Endothelial cell of umbilical vein (primary cell): Measurements from ENCODE around the gene CHMP6. TPM values are rescaled to one million over a fixed set of nuclear protein-coding genes. Genes with fewer than 3 reads are reported as not detected.

ENCODE experiments used
- BruUV-seq: library from RNA; stranded (reverse); fragments of 400-500 nt; replicated peaks from 2 replicates; lab custom pipeline; 2021; lab: Mats Ljungman, UMichigan
- CTCF ChIA-PET: fragments of 300-600, 350-600 bp; sonication (Branson Sonifier 250); formaldehyde crosslinking; loops from one replicate; lab custom pipeline; 2021; ENCODE audit warnings: antibody characterized with exemption, inconsistent platforms; lab: Charles Lee
- POLR2A ChIA-PET: fragments of 300-600, 350-600 bp; sonication (Branson Sonifier 250); formaldehyde crosslinking; loops from one replicate; lab custom pipeline; 2021; ENCODE audit warnings: antibody characterized with exemption, inconsistent platforms; lab: Charles Lee
- DNase-seq: peaks from one replicate; pipeline ENCODE4 v3.0.0-alpha.2; 2011; ENCODE audit warnings: low read depth, low spot score
- FAIRE-seq: peaks from 2 replicates; lab custom pipeline; 2011; peaks lifted over from hg19 to GRCh38; lab: Jason Lieb, UNC
- H2AFZ ChIP-seq: 2 replicates; pipeline ENCODE4 v1.6.0; 2012; ENCODE audit warnings: low read depth, low read length, control low read depth, inconsistent platforms
- H3K27ac ChIP-seq: 2 replicates; pipeline ENCODE4 v1.5.1; 2011; ENCODE audit warnings: low read depth, mild to moderate bottlenecking, control low read depth, low read length, moderate library complexity; ENCODE audit not compliant: insufficient read depth
- H3K27me3 ChIP-seq, 2 experiments: 2 replicates each; pipeline versions ENCODE4 v1.6.0 to v1.6.1; 2011; ENCODE audit warnings: low read length in 2 of 2, mixed read lengths in 1 of 2; ENCODE audit not compliant: control insufficient read depth in 2 of 2, insufficient read depth in 2 of 2
- H3K36me3 ChIP-seq, 2 experiments: 2 replicates in 1 of 2; 3 replicates in 1 of 2; pipeline ENCODE4 v1.5.1; 2011; ENCODE audit warnings: low read length in 2 of 2, mild to moderate bottlenecking in 1 of 2, moderate library complexity in 1 of 2; ENCODE audit not compliant: control insufficient read depth in 2 of 2, insufficient read depth in 2 of 2; ENCODE audit errors: extremely low read depth in 1 of 2
- H3K4me1 ChIP-seq: 3 replicates; pipeline ENCODE4 v1.5.1; 2011; ENCODE audit warnings: mild to moderate bottlenecking, low read length; ENCODE audit not compliant: control insufficient read depth, insufficient read depth; ENCODE audit errors: extremely low read depth
- H3K4me2 ChIP-seq: 2 replicates; pipeline ENCODE4 v1.6.1; 2011; ENCODE audit warnings: low read length, control low read depth, mixed read lengths; ENCODE audit not compliant: insufficient read depth
- H3K4me3 ChIP-seq, 3 experiments: fragments of 200-600 bp in 1 of 3; sonication (generic), shearing (Covaris generic) in 1 of 3; replicated peaks in 1 of 3; 2 replicates each; pipeline ENCODE4 v1.5.1; 2011 to 2016; ENCODE audit warnings: control low read depth in 3 of 3, low read length in 3 of 3, mild to moderate bottlenecking in 2 of 3, inconsistent platforms in 1 of 3, low read depth in 1 of 3, moderate library complexity in 1 of 3; ENCODE audit not compliant: insufficient read depth in 1 of 3
- H3K79me2 ChIP-seq: 2 replicates; pipeline ENCODE4 v1.6.0; 2012; ENCODE audit warnings: low read length, inconsistent platforms; ENCODE audit not compliant: control insufficient read depth, insufficient read depth
- H3K9ac ChIP-seq: replicated peaks from 2 replicates; pipeline ENCODE3; 2011; ENCODE audit warnings: low read length, control low read depth; ENCODE audit not compliant: insufficient read depth; ENCODE audit errors: extremely low read depth
- H3K9me1 ChIP-seq: replicated peaks from 3 replicates; pipeline ENCODE4 v1.6.0; 2011; ENCODE audit warnings: mild to moderate bottlenecking, low read length; ENCODE audit not compliant: control insufficient read depth, insufficient read depth; ENCODE audit errors: extremely low read depth
- H3K9me3 ChIP-seq: replicated peaks from 2 replicates; pipeline ENCODE4 v1.5.1; 2012; ENCODE audit warnings: low read length, inconsistent platforms; ENCODE audit not compliant: control insufficient read depth, insufficient read depth
- H4K20me1 ChIP-seq: replicated peaks from 2 replicates; pipeline ENCODE3; 2011; ENCODE audit warnings: mild to moderate bottlenecking, low read length; ENCODE audit not compliant: control insufficient read depth, insufficient read depth; ENCODE audit errors: extremely low read depth
- EZH2 ChIP-seq: IDR thresholded peaks from 2 replicates; pipeline ENCODE4 v1.6.1; 2012; ENCODE audit warnings: borderline replicate concordance, low read depth, mild to moderate bottlenecking, moderate library complexity, low read length, inconsistent platforms; ENCODE audit not compliant: severe bottlenecking
- FOS ChIP-seq: IDR thresholded peaks from 2 replicates; pipeline ENCODE4 v1.6.1; 2011; ENCODE audit warnings: mild to moderate bottlenecking, low read length, moderate library complexity, borderline replicate concordance; ENCODE audit not compliant: insufficient read depth
- GATA2 ChIP-seq: IDR thresholded peaks from 2 replicates; pipeline ENCODE4 v1.7.0; 2011; ENCODE audit warnings: low read depth, mild to moderate bottlenecking, moderate library complexity, mixed read lengths, low read length; ENCODE audit not compliant: insufficient read length, insufficient read depth
- JUN ChIP-seq: IDR thresholded peaks from 2 replicates; pipeline ENCODE4 v1.6.1; 2011; ENCODE audit warnings: borderline replicate concordance, low read depth; ENCODE audit not compliant: insufficient read length, insufficient read depth
- MYC ChIP-seq: IDR thresholded peaks from one replicate; pipeline ENCODE4 v1.6.1; 2011; ENCODE audit warnings: mild to moderate bottlenecking, low read depth, low read length
- POLR2A ChIP-seq: IDR thresholded peaks from 2 replicates; pipeline ENCODE4 v1.6.1; 2012; ENCODE audit warnings: low read depth, mild to moderate bottlenecking, control low read depth, low read length
- POLR2AphosphoS5 ChIP-seq: IDR thresholded peaks from 2 replicates; pipeline ENCODE4 v1.6.1; 2012; ENCODE audit warnings: low read depth, mild to moderate bottlenecking, control low read depth, low read length, moderate library complexity; ENCODE audit not compliant: insufficient read depth
- dilution Hi-C: fragments of 300-500 bp; cut with MboI; formaldehyde crosslinking; loops from one replicate; pipeline ENCODE4 v1.15.0; 2019; ENCODE audit warnings: low sequenced_read_pairs; ENCODE audit not compliant: extremely low pct_ligation_motif_present
- intact Hi-C: fragments of 100-400 bp; cut with micrococcal nuclease; formaldehyde crosslinking; loops from one replicate; pipeline ENCODE4 v1.10.0; 2022
- polyA plus RNA-seq, 4 experiments: library from polyadenylated mRNA; depleted of rRNA in 3 of 4; stranded (reverse) in 3 of 4; unstranded in 1 of 4; fragments of >200 nt; gene quantifications; 2 replicates each; pipeline versions ENCODE4 v1.2.1 to v1.2.3, GENCODE V29; 2011 to 2012; ENCODE audit warnings: missing spikeins in 1 of 4
- total RNA-seq: library from RNA; stranded (reverse); gene quantifications from 2 replicates; pipeline ENCODE4 v1.2.3, GENCODE V29; 2021
- TF ChIP-seq, protein P1 (sequence below): IDR thresholded peaks from 2 replicates; pipeline ENCODE4 v1.6.1; 2011; ENCODE audit not compliant: insufficient read depth, insufficient read length
- TF ChIP-seq, protein P2 (sequence below), 2 donors: IDR thresholded peaks; 1 replicate in 1 of 2; 2 replicates in 1 of 2; pipeline ENCODE4 v1.5.1; 2011; ENCODE audit warnings: low read length in 2 of 2, mild to moderate bottlenecking in 2 of 2, moderate library complexity in 2 of 2, control low read depth in 1 of 2, inconsistent platforms in 1 of 2, low read depth in 1 of 2; ENCODE audit not compliant: insufficient read depth in 1 of 2; ENCODE audit errors: extremely low read depth in 1 of 2

The CHMP6 gene
- total and polyA plus RNA-seq, 2 donors (not counting 3 experiments of a cell fraction or from before 2014, with no cell fraction given) = 42.5 to 48.5 TPM

- Histone ChIP-seq H3K4me3 (no peak overlapping the region), H4K20me1 (no peaks in the 10 kb centered on the region), H3K36me3 (no peaks in the 10 kb centered on the region), H3K4me2 (no peak overlapping the region), H3K79me2 (no peaks in the 10 kb centered on the region), H3K9ac (no peak overlapping the region), H3K4me1 (no peaks in the 10 kb centered on the region), H2AFZ (no peak overlapping the region), H3K9me1 (no peaks in the 10 kb centered on the region), H3K27me3 (no peaks in the 10 kb centered on the region), H3K9me3 (no peaks in the 10 kb centered on the region), H3K27ac (no peak overlapping the region)
- DNase-seq = no peak
- dilution Hi-C loops = no loop called here
- BruUV-seq = no TSS peak
- ChIA-PET CTCF (interaction anchor here (1.9 to 2.4 kb wide), 2 partner anchors 10 to 552 kb away, joined by 4 to 22 read pairs; no protein-coding TSS in a partner anchor), POLR2A (interaction anchor here (0.5 kb wide), 1 partner anchor 945 kb away, joined by 4 read pairs; no protein-coding TSS in a partner anchor)
- intact Hi-C loops = no loop called here
- TF ChIP-seq GATA2 (no peak), FOS (no peak), EZH2 (no peak), POLR2A (no peak), MYC (no peak), JUN (no peak), POLR2AphosphoS5 (no peak)
- TF ChIP-seq, protein P1, sequence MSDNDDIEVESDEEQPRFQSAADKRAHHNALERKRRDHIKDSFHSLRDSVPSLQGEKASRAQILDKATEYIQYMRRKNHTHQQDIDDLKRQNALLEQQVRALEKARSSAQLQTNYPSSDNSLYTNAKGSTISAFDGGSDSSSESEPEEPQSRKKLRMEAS = no peak
- TF ChIP-seq, protein P2, sequence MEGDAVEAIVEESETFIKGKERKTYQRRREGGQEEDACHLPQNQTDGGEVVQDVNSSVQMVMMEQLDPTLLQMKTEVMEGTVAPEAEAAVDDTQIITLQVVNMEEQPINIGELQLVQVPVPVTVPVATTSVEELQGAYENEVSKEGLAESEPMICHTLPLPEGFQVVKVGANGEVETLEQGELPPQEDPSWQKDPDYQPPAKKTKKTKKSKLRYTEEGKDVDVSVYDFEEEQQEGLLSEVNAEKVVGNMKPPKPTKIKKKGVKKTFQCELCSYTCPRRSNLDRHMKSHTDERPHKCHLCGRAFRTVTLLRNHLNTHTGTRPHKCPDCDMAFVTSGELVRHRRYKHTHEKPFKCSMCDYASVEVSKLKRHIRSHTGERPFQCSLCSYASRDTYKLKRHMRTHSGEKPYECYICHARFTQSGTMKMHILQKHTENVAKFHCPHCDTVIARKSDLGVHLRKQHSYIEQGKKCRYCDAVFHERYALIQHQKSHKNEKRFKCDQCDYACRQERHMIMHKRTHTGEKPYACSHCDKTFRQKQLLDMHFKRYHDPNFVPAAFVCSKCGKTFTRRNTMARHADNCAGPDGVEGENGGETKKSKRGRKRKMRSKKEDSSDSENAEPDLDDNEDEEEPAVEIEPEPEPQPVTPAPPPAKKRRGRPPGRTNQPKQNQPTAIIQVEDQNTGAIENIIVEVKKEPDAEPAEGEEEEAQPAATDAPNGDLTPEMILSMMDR (IDR thresholded peaks at IDR 0.05; ENCODE audit: extremely low read depth in 1 of 2, insufficient read depth in 1 of 2, low read depth in 1 of 2, low read length in 2 of 2) = no peak
- no peak for FAIRE-seq
These were observed 11.9 kb upstream of the CHMP6 start for GRCh38 chr17:80979547-80980378.
